ENCODE measurements around the gene KCTD13. TPM values are rescaled to one million over a fixed set of nuclear protein-coding genes. Genes with fewer than 3 reads are reported as not detected.

The KCTD13 gene
- total RNA-seq, 1 experiment from 2014 or later: 18.5 TPM

GRCh38 chr16:29899516-29900101 lies 26.4 kb downstream of the KCTD13 start, which contains the start of gene SEZ6L2 (continued):
- peak; percentile 19; the same call in 1 of the 2 replicates for TF ChIP-seq USF1 (CRISPR knock-in tag; IDR thresholded peaks at IDR 0.05)
- TF ChIP-seq, protein P1, sequence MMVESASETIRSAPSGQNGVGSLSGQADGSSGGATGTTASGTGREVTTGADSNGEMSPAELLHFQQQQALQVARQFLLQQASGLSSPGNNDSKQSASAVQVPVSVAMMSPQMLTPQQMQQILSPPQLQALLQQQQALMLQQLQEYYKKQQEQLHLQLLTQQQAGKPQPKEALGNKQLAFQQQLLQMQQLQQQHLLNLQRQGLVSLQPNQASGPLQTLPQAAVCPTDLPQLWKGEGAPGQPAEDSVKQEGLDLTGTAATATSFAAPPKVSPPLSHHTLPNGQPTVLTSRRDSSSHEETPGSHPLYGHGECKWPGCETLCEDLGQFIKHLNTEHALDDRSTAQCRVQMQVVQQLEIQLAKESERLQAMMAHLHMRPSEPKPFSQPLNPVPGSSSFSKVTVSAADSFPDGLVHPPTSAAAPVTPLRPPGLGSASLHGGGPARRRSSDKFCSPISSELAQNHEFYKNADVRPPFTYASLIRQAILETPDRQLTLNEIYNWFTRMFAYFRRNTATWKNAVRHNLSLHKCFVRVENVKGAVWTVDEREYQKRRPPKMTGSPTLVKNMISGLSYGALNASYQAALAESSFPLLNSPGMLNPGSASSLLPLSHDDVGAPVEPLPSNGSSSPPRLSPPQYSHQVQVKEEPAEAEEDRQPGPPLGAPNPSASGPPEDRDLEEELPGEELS (CRISPR knock-in tag; IDR thresholded peaks at IDR 0.05): no peak; the same call in 1 of the 2 replicates
- TF ChIP-seq SMAD3 (CRISPR knock-in tag; IDR thresholded peaks at IDR 0.05; ENCODE audit: borderline replicate concordance): no peak
- TF ChIP-seq, protein P2, sequence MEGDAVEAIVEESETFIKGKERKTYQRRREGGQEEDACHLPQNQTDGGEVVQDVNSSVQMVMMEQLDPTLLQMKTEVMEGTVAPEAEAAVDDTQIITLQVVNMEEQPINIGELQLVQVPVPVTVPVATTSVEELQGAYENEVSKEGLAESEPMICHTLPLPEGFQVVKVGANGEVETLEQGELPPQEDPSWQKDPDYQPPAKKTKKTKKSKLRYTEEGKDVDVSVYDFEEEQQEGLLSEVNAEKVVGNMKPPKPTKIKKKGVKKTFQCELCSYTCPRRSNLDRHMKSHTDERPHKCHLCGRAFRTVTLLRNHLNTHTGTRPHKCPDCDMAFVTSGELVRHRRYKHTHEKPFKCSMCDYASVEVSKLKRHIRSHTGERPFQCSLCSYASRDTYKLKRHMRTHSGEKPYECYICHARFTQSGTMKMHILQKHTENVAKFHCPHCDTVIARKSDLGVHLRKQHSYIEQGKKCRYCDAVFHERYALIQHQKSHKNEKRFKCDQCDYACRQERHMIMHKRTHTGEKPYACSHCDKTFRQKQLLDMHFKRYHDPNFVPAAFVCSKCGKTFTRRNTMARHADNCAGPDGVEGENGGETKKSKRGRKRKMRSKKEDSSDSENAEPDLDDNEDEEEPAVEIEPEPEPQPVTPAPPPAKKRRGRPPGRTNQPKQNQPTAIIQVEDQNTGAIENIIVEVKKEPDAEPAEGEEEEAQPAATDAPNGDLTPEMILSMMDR (IDR thresholded peaks at IDR 0.05): no peak
- no peak for TF ChIP-seq ZNF512 (CRISPR knock-in tag; IDR thresholded peaks at IDR 0.05; ENCODE audit: borderline replicate concordance)
- TF ChIP-seq ZNF121 (CRISPR knock-in tag; IDR thresholded peaks at IDR 0.05): peak; percentile 89
- no peak for TF ChIP-seq NR1H2 (CRISPR knock-in tag; IDR thresholded peaks at IDR 0.05)
- 0 out of 2 replicates have a peak, but pooled peaks have one; percentile 42 for TF ChIP-seq ZBTB43 (CRISPR knock-in tag; IDR thresholded peaks at IDR 0.05)
- 0 out of 2 replicates have a peak, but pooled peaks have one; percentile 44 for TF ChIP-seq CREM (CRISPR knock-in tag; IDR thresholded peaks at IDR 0.05)
- no peak for TF ChIP-seq TEAD4 (CRISPR knock-in tag; IDR thresholded peaks at IDR 0.05)
- peak; percentile 67; the same call in 1 of the 2 replicates for TF ChIP-seq ZNF263 (CRISPR knock-in tag; IDR thresholded peaks at IDR 0.05; ENCODE audit: low read depth)
- peak; percentile 91; the same call in 1 of the 2 replicates for TF ChIP-seq ZNF232 (CRISPR knock-in tag; IDR thresholded peaks at IDR 0.05)
- no peak; the same call in none of the 2 replicates for TF ChIP-seq GABPB1 (CRISPR knock-in tag; IDR thresholded peaks at IDR 0.05)
- no peak; the same call in 1 of the 2 replicates for TF ChIP-seq SP1 (CRISPR knock-in tag; conservative IDR thresholded peaks at IDR 0.05)
- peak; percentile 81; the same call in 1 of the 2 replicates for TF ChIP-seq FOXP1 (CRISPR knock-in tag; IDR thresholded peaks at IDR 0.05; ENCODE audit: borderline replicate concordance)

- ChIA-PET POLR2A (interaction anchor here (0.5 to 3.6 kb wide), 9 partner anchors 21 to 441 kb away, joined by 3 to 14 read pairs (median 4); partner anchors contain the start of genes CDIPT, HIRIP3, KCTD13 and TAOK2), CTCF (interaction anchor here (0.5 to 4.8 kb wide), 37 partner anchors 10 to 925 kb away, joined by 3 to 42 read pairs (median 5); partner anchors contain the start of genes ALDOA, CDIPT, KCTD13 and KIF22)
- Mint-ChIP-seq H3K27me3 (ENCODE audit: low read depth) (no peaks in the 10 kb centered on the region), H3K4me3 (peak overlapping the region; percentile 98), H3K36me3 (peaks cover 11% of the 10 kb centered on the region; the same call in 1 of the 2 replicates), H3K27ac (peak overlapping the region; percentile 91; the same call in 1 of the 2 replicates), H3K4me1 (peaks cover 33% of the 10 kb centered on the region), H3K9me3 (no peaks in the 10 kb centered on the region)
- TF ChIP-seq, protein P3, sequence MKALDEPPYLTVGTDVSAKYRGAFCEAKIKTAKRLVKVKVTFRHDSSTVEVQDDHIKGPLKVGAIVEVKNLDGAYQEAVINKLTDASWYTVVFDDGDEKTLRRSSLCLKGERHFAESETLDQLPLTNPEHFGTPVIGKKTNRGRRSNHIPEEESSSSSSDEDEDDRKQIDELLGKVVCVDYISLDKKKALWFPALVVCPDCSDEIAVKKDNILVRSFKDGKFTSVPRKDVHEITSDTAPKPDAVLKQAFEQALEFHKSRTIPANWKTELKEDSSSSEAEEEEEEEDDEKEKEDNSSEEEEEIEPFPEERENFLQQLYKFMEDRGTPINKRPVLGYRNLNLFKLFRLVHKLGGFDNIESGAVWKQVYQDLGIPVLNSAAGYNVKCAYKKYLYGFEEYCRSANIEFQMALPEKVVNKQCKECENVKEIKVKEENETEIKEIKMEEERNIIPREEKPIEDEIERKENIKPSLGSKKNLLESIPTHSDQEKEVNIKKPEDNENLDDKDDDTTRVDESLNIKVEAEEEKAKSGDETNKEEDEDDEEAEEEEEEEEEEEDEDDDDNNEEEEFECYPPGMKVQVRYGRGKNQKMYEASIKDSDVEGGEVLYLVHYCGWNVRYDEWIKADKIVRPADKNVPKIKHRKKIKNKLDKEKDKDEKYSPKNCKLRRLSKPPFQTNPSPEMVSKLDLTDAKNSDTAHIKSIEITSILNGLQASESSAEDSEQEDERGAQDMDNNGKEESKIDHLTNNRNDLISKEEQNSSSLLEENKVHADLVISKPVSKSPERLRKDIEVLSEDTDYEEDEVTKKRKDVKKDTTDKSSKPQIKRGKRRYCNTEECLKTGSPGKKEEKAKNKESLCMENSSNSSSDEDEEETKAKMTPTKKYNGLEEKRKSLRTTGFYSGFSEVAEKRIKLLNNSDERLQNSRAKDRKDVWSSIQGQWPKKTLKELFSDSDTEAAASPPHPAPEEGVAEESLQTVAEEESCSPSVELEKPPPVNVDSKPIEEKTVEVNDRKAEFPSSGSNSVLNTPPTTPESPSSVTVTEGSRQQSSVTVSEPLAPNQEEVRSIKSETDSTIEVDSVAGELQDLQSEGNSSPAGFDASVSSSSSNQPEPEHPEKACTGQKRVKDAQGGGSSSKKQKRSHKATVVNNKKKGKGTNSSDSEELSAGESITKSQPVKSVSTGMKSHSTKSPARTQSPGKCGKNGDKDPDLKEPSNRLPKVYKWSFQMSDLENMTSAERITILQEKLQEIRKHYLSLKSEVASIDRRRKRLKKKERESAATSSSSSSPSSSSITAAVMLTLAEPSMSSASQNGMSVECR (CRISPR knock-in tag; IDR thresholded peaks at IDR 0.05; ENCODE audit: borderline replicate concordance): peak; percentile 39; the same call in 1 of the 2 replicates
- TF ChIP-seq NFYB (CRISPR knock-in tag; conservative IDR thresholded peaks at IDR 0.05; ENCODE audit: low read depth): no peak
- TF ChIP-seq SP1 (CRISPR knock-in tag; conservative IDR thresholded peaks at IDR 0.05): peak; percentile 6; the same call in 1 of the 2 replicates
- TF ChIP-seq, protein P4, sequence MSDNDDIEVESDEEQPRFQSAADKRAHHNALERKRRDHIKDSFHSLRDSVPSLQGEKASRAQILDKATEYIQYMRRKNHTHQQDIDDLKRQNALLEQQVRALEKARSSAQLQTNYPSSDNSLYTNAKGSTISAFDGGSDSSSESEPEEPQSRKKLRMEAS (CRISPR knock-in tag; IDR thresholded peaks at IDR 0.05): peak; percentile 32; the same call in 1 of the 2 replicates
- peak; percentile 83 for DNase-seq (ENCODE audit: low spot score)
- ATAC-seq: peak; percentile 69
Measured at GRCh38 chr16:29898804-29899515, 27.1 kb downstream of the KCTD13 start.

All from WTC11 (cell line).